ENCODE measurements around the gene GLI2. TPM values are rescaled to one million over a fixed set of nuclear protein-coding genes. Genes with fewer than 3 reads are reported as not detected.

The GLI2 gene
- total and polyA plus RNA-seq, 2 donors (not counting 1 experiment from before 2014, with no cell fraction given): not detected

DNA sequence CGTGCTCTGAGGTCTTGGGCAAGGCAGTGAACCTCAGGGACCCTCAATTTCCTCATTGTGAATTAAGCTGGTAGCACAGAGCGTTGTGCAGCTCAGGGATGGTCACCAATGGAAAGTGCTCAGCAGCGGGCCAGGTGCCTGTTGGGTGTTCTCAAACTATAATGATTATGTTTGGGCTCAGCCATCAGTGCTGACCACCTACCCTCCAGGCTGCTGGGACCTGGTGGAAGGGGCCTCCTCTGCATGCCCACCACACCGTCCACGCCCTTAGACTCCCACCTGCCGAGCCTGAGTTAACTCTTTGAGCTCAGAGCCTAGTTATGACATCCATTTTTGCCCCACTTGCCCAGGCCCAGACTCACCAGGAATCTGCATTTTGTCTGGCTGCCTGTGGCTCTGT, 35.0 kb downstream of the GLI2 start:
- ATAC-seq (ENCODE audit: low read depth): no peak

DNA sequence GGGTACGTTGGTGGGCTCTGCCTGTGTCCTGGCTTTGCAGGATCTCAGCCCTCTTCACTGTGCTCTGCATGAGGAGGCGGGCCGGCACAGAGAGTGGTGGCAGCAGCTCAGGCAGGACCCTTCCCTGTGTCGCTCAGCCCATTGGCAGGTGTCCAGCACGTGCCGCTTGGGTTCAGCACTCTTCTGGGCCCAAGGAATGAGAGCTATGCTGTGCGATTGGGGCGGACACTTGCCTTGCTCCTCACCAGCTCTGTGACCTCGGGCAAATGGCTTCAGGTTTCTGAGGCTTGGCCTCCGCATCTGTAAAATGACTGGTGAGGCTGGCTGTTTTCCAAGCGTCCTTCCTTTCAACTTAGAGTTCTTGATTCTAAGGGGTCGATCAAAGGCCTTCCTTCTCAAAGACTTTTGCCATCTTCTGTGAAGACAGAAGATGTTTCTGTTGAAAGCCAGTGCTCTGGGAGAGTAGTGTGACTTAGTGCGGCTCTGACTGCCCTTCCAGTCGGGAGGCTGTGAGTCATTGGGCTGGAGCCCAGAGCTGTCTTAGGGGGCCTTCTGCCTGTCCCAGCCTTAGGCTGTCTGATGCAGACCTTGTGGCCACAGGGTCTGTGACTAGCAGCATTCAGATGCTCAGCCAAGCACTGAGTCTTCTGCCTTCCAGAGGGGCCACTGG, 35.6 kb downstream of the GLI2 start:
- H4K20me1 ChIP-seq (ENCODE audit: control insufficient read depth, insufficient read depth, low read length, poor library complexity, severe bottlenecking): no peaks in the 10 kb centered on the region
- H3K36me3 ChIP-seq (replicated peaks in 1 of 2; ENCODE audit: control extremely low read depth in 1 of 2, control insufficient read depth in 1 of 2, extremely low read depth in 1 of 2, insufficient read depth in 2 of 2, low read length in 1 of 2): no peaks in the 10 kb centered on the region
- no peak overlapping the region for H2AFZ ChIP-seq (ENCODE audit: insufficient read depth, low read depth, low read length, poor library complexity, severe bottlenecking)
- no peak overlapping the region for H3K4me3 ChIP-seq (ENCODE audit: control extremely low read depth in 1 of 5, extremely low read depth in 1 of 5, insufficient read depth in 1 of 5, low read depth in 2 of 5, low read length in 4 of 5)
- H3K9me3 ChIP-seq (ENCODE audit: control extremely low read depth in 1 of 3, control insufficient read depth in 2 of 3, insufficient read depth in 1 of 3, low read length in 2 of 3): peaks cover 0 to 5% (median 0%) of the 10 kb centered on the region in 3 donors
- no peak for DNase-seq
- H3K27me3 ChIP-seq (replicated peaks in 1 of 4; ENCODE audit: control extremely low read depth in 1 of 4, control insufficient read depth in 3 of 4, insufficient read depth in 4 of 4, low read length in 3 of 4): no peaks in the 10 kb centered on the region
- POLR2A ChIA-PET: no interaction called here
- H3K27ac Mint-ChIP-seq: no peak overlapping the region
- no peak overlapping the region for H3K4me2 ChIP-seq (replicated peaks; ENCODE audit: low read depth, low read length, poor library complexity, severe bottlenecking)
- no peaks in the 10 kb centered on the region for H3K4me1 Mint-ChIP-seq
- CTCF ChIA-PET: no interaction called here
- H3K9ac ChIP-seq (ENCODE audit: low read length): no peak overlapping the region
- no peak for TF ChIP-seq EZH2 (IDR thresholded peaks at IDR 0.05; ENCODE audit: borderline replicate concordance, insufficient read depth, low read depth, low read length, poor library complexity, severe bottlenecking)
- TF ChIP-seq, protein P1, sequence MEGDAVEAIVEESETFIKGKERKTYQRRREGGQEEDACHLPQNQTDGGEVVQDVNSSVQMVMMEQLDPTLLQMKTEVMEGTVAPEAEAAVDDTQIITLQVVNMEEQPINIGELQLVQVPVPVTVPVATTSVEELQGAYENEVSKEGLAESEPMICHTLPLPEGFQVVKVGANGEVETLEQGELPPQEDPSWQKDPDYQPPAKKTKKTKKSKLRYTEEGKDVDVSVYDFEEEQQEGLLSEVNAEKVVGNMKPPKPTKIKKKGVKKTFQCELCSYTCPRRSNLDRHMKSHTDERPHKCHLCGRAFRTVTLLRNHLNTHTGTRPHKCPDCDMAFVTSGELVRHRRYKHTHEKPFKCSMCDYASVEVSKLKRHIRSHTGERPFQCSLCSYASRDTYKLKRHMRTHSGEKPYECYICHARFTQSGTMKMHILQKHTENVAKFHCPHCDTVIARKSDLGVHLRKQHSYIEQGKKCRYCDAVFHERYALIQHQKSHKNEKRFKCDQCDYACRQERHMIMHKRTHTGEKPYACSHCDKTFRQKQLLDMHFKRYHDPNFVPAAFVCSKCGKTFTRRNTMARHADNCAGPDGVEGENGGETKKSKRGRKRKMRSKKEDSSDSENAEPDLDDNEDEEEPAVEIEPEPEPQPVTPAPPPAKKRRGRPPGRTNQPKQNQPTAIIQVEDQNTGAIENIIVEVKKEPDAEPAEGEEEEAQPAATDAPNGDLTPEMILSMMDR (IDR thresholded peaks at IDR 0.05): no peak
- no peaks in the 10 kb centered on the region for H3K9me3 Mint-ChIP-seq (ENCODE audit: insufficient read depth)
- WGBS (ENCODE audit: insufficient coverage): 90% methylated on average over 12 of the region's 14 CpGs
- no peak for ATAC-seq (ENCODE audit: low read depth)
- intact Hi-C loops (cut with micrococcal nuclease): no loop called here
- H3K27me3 Mint-ChIP-seq: no peaks in the 10 kb centered on the region
- no peak overlapping the region for H3K4me3 Mint-ChIP-seq
- H3K27ac ChIP-seq (ENCODE audit: low read length in 2 of 2): no peak overlapping the region
- no peaks in the 10 kb centered on the region for H3K79me2 ChIP-seq (ENCODE audit: control insufficient read depth, insufficient read depth, low read length)
- no peaks in the 10 kb centered on the region for H3K4me1 ChIP-seq (ENCODE audit: control insufficient read depth in 2 of 2, insufficient read depth in 2 of 2, low read length in 2 of 2)

More for the DNA sequence above, 35.0 kb downstream of the GLI2 start:
- no peak overlapping the region for H2AFZ ChIP-seq (ENCODE audit: insufficient read depth, low read depth, low read length, poor library complexity, severe bottlenecking)
- H3K4me3 Mint-ChIP-seq: no peak overlapping the region
- no peak overlapping the region for H3K27ac Mint-ChIP-seq
- no peaks in the 10 kb centered on the region for H3K4me1 ChIP-seq (ENCODE audit: control insufficient read depth in 2 of 2, insufficient read depth in 2 of 2, low read length in 2 of 2)
- H3K27me3 ChIP-seq (replicated peaks in 1 of 4; ENCODE audit: control extremely low read depth in 1 of 4, control insufficient read depth in 3 of 4, insufficient read depth in 4 of 4, low read length in 3 of 4): no peaks in the 10 kb centered on the region
- 81% methylated on average over 6 of the region's 6 CpGs for WGBS (ENCODE audit: insufficient coverage)
- POLR2A ChIA-PET: no interaction called here
- no peaks in the 10 kb centered on the region for H3K9me3 Mint-ChIP-seq (ENCODE audit: insufficient read depth)
- intact Hi-C loops (cut with micrococcal nuclease): no loop called here
- no peak overlapping the region for H3K27ac ChIP-seq (ENCODE audit: low read length in 2 of 2)
- no peak overlapping the region for H3K4me3 ChIP-seq (ENCODE audit: control extremely low read depth in 1 of 5, extremely low read depth in 1 of 5, insufficient read depth in 1 of 5, low read depth in 2 of 5, low read length in 4 of 5)
- DNase-seq: no peak
- no peak overlapping the region for H3K9ac ChIP-seq (ENCODE audit: low read length)
- H3K9me3 ChIP-seq (ENCODE audit: control extremely low read depth in 1 of 3, control insufficient read depth in 2 of 3, insufficient read depth in 1 of 3, low read length in 2 of 3): peaks cover 0 to 5% (median 0%) of the 10 kb centered on the region in 3 donors
- no peaks in the 10 kb centered on the region for H3K4me1 Mint-ChIP-seq
- TF ChIP-seq EZH2 (IDR thresholded peaks at IDR 0.05; ENCODE audit: borderline replicate concordance, insufficient read depth, low read depth, low read length, poor library complexity, severe bottlenecking): no peak
- TF ChIP-seq, protein P1 (IDR thresholded peaks at IDR 0.05): no peak
- no peaks in the 10 kb centered on the region for H3K79me2 ChIP-seq (ENCODE audit: control insufficient read depth, insufficient read depth, low read length)
- CTCF ChIA-PET: no interaction called here
- H3K36me3 ChIP-seq (replicated peaks in 1 of 2; ENCODE audit: control extremely low read depth in 1 of 2, control insufficient read depth in 1 of 2, extremely low read depth in 1 of 2, insufficient read depth in 2 of 2, low read length in 1 of 2): no peaks in the 10 kb centered on the region
- H3K4me2 ChIP-seq (replicated peaks; ENCODE audit: low read depth, low read length, poor library complexity, severe bottlenecking): no peak overlapping the region
- H3K27me3 Mint-ChIP-seq: no peaks in the 10 kb centered on the region
- H4K20me1 ChIP-seq (ENCODE audit: control insufficient read depth, insufficient read depth, low read length, poor library complexity, severe bottlenecking): no peaks in the 10 kb centered on the region

Measured in B cell (primary cell).